Measurements from ENCODE around the gene OPA1.

The OPA1 gene

DNA sequence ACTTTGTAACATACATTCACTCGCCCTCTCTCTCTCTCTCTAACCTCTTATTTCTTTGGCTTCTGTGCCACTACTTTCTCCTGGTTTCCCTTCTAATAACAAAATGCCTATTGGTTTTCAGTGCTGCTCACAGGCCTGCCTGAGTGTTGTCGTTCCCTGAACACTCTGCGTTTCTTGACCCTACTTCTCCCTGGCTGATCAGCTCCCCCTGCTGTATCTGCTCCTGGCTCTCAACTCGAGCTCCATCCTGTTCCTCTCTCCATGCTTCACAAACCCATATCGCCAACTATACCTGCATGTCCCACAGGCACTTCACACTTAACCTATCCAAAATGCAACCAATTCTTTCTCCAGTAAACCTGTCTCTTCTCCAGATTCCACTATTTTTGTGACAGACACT, 111.4 kb downstream of the OPA1 start:
- Histone ChIP-seq H3K36me3 (ENCODE audit: insufficient read depth, low read length) (no peaks in the 10 kb centered on the region), H3K4me2 (ENCODE audit: low read depth, low read length, poor library complexity, severe bottlenecking) (no peak overlapping the region), H3K4me1 (ENCODE audit: insufficient read depth, low read length, poor library complexity, severe bottlenecking) (peaks cover 6% of the 10 kb centered on the region), H3K79me2 (ENCODE audit: insufficient read depth, low read length) (no peaks in the 10 kb centered on the region), H3K9me2 (replicated peaks; ENCODE audit: low read depth, low read length) (no peaks in the 10 kb centered on the region), H3K9me3 (ENCODE audit: insufficient read depth, low read depth, low read length) (no peaks in the 10 kb centered on the region), H3F3A (ENCODE audit: low read depth) (no peaks in the 10 kb centered on the region), H4K20me1 (ENCODE audit: insufficient read depth, low read length, poor library complexity, severe bottlenecking) (no peaks in the 10 kb centered on the region), H3K9ac (ENCODE audit: low read depth, low read length, poor library complexity, severe bottlenecking) (no peak overlapping the region), H3K4me3 (ENCODE audit: low read length, poor library complexity, severe bottlenecking) (no peak overlapping the region), H3K27me3 (ENCODE audit: insufficient read depth, low read length, poor library complexity, severe bottlenecking) (no peaks in the 10 kb centered on the region), H2AFZ (ENCODE audit: low read length) (no peak overlapping the region)
- TF ChIP-seq EZH2phosphoT487 (IDR thresholded peaks at IDR 0.05; ENCODE audit: borderline replicate concordance) (no peak), CTCF (conservative IDR thresholded peaks at IDR 0.05; ENCODE audit: low read length) (no peak)

- H3F3A ChIP-seq (ENCODE audit: low read depth) = no peaks in the 10 kb centered on the region
- no peak overlapping the region for H3K4me2 ChIP-seq (ENCODE audit: low read depth, low read length, poor library complexity, severe bottlenecking)
- H3K4me3 ChIP-seq (ENCODE audit: low read length, poor library complexity, severe bottlenecking) = no peak overlapping the region
- H3K4me1 ChIP-seq (ENCODE audit: insufficient read depth, low read length, poor library complexity, severe bottlenecking) = no peaks in the 10 kb centered on the region
- H3K9ac ChIP-seq (ENCODE audit: low read depth, low read length, poor library complexity, severe bottlenecking) = no peak overlapping the region
- H3K79me2 ChIP-seq (ENCODE audit: insufficient read depth, low read length) = no peaks in the 10 kb centered on the region
- H3K9me3 ChIP-seq (ENCODE audit: insufficient read depth, low read depth, low read length) = no peaks in the 10 kb centered on the region
- no peaks in the 10 kb centered on the region for H3K9me2 ChIP-seq (replicated peaks; ENCODE audit: low read depth, low read length)
- no peaks in the 10 kb centered on the region for H4K20me1 ChIP-seq (ENCODE audit: insufficient read depth, low read length, poor library complexity, severe bottlenecking)
- H3K27me3 ChIP-seq (ENCODE audit: insufficient read depth, low read length, poor library complexity, severe bottlenecking) = no peaks in the 10 kb centered on the region
- no peaks in the 10 kb centered on the region for H3K36me3 ChIP-seq (ENCODE audit: insufficient read depth, low read length)
- no peak overlapping the region for H2AFZ ChIP-seq (ENCODE audit: low read length)
- TF ChIP-seq CTCF (conservative IDR thresholded peaks at IDR 0.05; ENCODE audit: low read length) = no peak
- TF ChIP-seq EZH2phosphoT487 (IDR thresholded peaks at IDR 0.05; ENCODE audit: borderline replicate concordance) = no peak
These were observed 115.3 kb downstream of the OPA1 start for GRCh38 chr3:193708270-193708669.

- H3F3A ChIP-seq (ENCODE audit: low read depth) = no peaks in the 10 kb centered on the region
- no peaks in the 10 kb centered on the region for H4K20me1 ChIP-seq (ENCODE audit: insufficient read depth, low read length, poor library complexity, severe bottlenecking)
- no peaks in the 10 kb centered on the region for H3K4me1 ChIP-seq (ENCODE audit: insufficient read depth, low read length, poor library complexity, severe bottlenecking)
- no peak overlapping the region for H3K4me2 ChIP-seq (ENCODE audit: low read depth, low read length, poor library complexity, severe bottlenecking)
- no peaks in the 10 kb centered on the region for H3K27me3 ChIP-seq (ENCODE audit: insufficient read depth, low read length, poor library complexity, severe bottlenecking)
- H3K4me3 ChIP-seq (ENCODE audit: low read length, poor library complexity, severe bottlenecking) = no peak overlapping the region
- H3K9ac ChIP-seq (ENCODE audit: low read depth, low read length, poor library complexity, severe bottlenecking) = no peak overlapping the region
- TF ChIP-seq CTCF (conservative IDR thresholded peaks at IDR 0.05; ENCODE audit: low read length) (no peak), EZH2phosphoT487 (IDR thresholded peaks at IDR 0.05; ENCODE audit: borderline replicate concordance) (no peak)
- H3K79me2 ChIP-seq (ENCODE audit: insufficient read depth, low read length) = no peaks in the 10 kb centered on the region
- no peaks in the 10 kb centered on the region for H3K36me3 ChIP-seq (ENCODE audit: insufficient read depth, low read length)
- H3K9me2 ChIP-seq (replicated peaks; ENCODE audit: low read depth, low read length) = no peaks in the 10 kb centered on the region
- H2AFZ ChIP-seq (ENCODE audit: low read length) = no peak overlapping the region
- H3K9me3 ChIP-seq (ENCODE audit: insufficient read depth, low read depth, low read length) = peaks cover 16% of the 10 kb centered on the region
These were observed 117.5 kb downstream of the OPA1 start for GRCh38 chr3:193710286-193711165.
